ENCODE data around the gene TOP1. TPM values are rescaled to one million over a fixed set of nuclear protein-coding genes. Genes with fewer than 3 reads are reported as not detected.
A peak's percentile ranks its signal among the peaks of the same experiment; 100 is the strongest.

The TOP1 gene
- total RNA-seq (ENCODE audit: low replicate concordance) = 72.5 and 84.6 TPM in 2 replicates
- long read RNA-seq, partial matches to known transcripts = 41 of 44 reads
- long read RNA-seq, other reads (novel, unspliced or antisense) = 2 of 44 reads

- TF ChIP-seq, protein P1, sequence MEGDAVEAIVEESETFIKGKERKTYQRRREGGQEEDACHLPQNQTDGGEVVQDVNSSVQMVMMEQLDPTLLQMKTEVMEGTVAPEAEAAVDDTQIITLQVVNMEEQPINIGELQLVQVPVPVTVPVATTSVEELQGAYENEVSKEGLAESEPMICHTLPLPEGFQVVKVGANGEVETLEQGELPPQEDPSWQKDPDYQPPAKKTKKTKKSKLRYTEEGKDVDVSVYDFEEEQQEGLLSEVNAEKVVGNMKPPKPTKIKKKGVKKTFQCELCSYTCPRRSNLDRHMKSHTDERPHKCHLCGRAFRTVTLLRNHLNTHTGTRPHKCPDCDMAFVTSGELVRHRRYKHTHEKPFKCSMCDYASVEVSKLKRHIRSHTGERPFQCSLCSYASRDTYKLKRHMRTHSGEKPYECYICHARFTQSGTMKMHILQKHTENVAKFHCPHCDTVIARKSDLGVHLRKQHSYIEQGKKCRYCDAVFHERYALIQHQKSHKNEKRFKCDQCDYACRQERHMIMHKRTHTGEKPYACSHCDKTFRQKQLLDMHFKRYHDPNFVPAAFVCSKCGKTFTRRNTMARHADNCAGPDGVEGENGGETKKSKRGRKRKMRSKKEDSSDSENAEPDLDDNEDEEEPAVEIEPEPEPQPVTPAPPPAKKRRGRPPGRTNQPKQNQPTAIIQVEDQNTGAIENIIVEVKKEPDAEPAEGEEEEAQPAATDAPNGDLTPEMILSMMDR (conservative IDR thresholded peaks at IDR 0.05) = no peak
- Mint-ChIP-seq H3K27ac (peak within 1 kb of the TSS; percentile 98), H3K36me3 (peaks cover 10% of the 10 kb centered on the region), H3K4me1 (ENCODE audit: unreplicated experiment) (peaks cover 30% of the 10 kb centered on the region), H3K27me3 (no peaks in the 10 kb centered on the region), H3K4me3 (peak within 1 kb of the TSS; percentile 95), H3K9me3 (no peaks in the 10 kb centered on the region)
- peak; percentile 100 for DNase-seq (ENCODE audit: extremely low spot score, unreplicated experiment)
These were observed at the start of gene TOP1 for GRCh38 chr20:41028359-41029149. TSS of gene TOP1 (plus strand) at chr20:41028822. CDS start at chr20:41029068, 246 bp downstream.

DNA sequence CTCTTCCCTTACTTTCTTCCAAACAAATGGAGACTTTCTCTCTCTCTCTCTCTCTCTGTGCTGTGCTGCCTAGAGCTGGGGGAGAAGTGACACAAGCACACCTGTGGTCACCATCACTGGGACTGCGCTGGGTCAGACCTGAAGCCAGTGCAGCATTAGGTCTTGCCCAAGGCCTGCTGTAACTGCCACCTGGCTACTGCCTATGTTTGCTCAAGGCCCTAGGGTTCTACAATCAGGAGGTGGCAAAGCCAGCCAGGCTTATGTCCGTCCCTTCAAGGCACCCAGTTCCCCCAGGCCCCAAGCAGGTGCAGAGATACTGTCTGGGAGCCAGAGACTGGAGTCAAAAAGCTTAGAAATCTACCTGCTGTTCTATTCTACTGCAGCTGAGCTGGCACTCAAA lies 49.4 kb upstream of the TOP1 start:
- Mint-ChIP-seq H3K4me3 (no peak overlapping the region), H3K4me1 (ENCODE audit: unreplicated experiment) (no peaks in the 10 kb centered on the region), H3K36me3 (peaks cover 11% of the 10 kb centered on the region), H3K27me3 (peaks cover 6% of the 10 kb centered on the region), H3K27ac (no peak overlapping the region), H3K9me3 (peaks cover 10% of the 10 kb centered on the region)
- TF ChIP-seq, protein P1 (conservative IDR thresholded peaks at IDR 0.05) = no peak
- DNase-seq (ENCODE audit: extremely low spot score, unreplicated experiment) = no peak

DNA sequence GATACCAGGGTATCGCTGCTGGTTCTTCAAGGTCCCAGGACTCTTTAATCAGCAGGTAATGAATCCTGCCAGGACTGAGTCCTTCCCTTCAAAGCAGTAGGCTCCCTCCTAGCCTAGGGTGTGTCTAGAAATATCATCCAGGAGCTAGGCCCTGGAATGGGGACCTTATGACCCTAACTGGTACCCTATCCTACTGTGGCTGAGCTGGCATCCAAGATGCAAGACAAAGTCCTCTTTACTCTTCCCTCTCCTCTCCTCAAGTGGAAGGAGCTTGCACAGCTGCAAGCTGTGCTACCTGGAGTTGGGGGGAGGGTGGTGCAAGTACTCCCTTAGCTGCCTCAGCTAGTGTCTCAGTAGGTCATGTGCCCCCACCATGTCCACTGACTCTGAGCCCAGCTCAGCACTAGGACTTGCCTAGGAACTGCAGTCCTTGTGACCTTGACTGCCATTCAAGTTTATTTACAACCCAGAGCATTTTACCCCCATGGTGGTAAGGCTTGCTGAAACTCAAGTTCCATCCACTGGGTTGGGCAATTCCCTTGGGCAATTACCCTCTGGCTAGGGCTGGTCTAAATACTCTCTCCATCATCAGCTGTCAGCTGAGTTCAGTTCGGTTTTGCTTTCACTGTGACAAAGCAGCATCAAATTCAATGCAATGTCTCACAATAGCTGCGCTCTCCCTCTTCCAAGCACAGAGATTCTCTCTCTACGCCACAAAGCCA lies 48.4 kb upstream of the TOP1 start:
- Mint-ChIP-seq H3K27ac (peak overlapping the region; percentile 27), H3K36me3 (peaks cover 11% of the 10 kb centered on the region), H3K9me3 (peaks cover 10% of the 10 kb centered on the region), H3K4me3 (no peak overlapping the region), H3K27me3 (no peaks in the 10 kb centered on the region), H3K4me1 (ENCODE audit: unreplicated experiment) (no peaks in the 10 kb centered on the region)
- DNase-seq (ENCODE audit: extremely low spot score, unreplicated experiment) = peak; percentile 36
- TF ChIP-seq, protein P1 (conservative IDR thresholded peaks at IDR 0.05) = no peak

DNA sequence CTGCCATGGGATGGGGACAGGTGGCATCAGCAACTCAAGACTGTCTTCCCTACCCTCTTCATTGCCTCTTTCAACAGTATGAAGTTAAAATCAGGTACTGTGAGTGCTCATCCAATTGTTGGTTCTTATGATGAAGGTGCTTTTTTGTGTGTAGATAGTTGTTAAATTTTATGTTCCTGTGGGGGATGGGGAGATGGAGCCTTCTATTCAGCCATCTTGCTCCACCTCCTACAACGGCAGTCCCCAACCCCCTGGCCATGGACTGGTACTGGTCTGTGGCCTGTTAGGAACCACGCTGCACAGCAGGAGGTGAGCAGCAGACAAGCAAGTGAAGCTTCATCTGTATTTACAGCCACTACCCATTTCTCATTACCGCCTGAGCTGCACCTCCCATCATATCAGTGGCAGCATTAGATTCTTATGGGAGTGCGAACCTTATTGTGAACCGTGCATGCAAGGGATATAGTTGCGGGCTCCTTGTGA lies 47.8 kb upstream of the TOP1 start:
- peaks cover 10% of the 10 kb centered on the region for H3K9me3 Mint-ChIP-seq
- DNase-seq (ENCODE audit: extremely low spot score, unreplicated experiment) = peak; percentile 37
- H3K27ac Mint-ChIP-seq = peak overlapping the region; percentile 27
- no peak overlapping the region for H3K4me3 Mint-ChIP-seq
- H3K4me1 Mint-ChIP-seq (ENCODE audit: unreplicated experiment) = no peaks in the 10 kb centered on the region
- peaks cover 11% of the 10 kb centered on the region for H3K36me3 Mint-ChIP-seq
- TF ChIP-seq, protein P1 (conservative IDR thresholded peaks at IDR 0.05) = no peak
- no peaks in the 10 kb centered on the region for H3K27me3 Mint-ChIP-seq

- TF ChIP-seq, protein P1 (conservative IDR thresholded peaks at IDR 0.05) = no peak
- H3K27me3 Mint-ChIP-seq = no peaks in the 10 kb centered on the region
- H3K36me3 Mint-ChIP-seq = peaks cover 9% of the 10 kb centered on the region
- H3K4me3 Mint-ChIP-seq = no peak overlapping the region
- peaks cover 5% of the 10 kb centered on the region for H3K9me3 Mint-ChIP-seq
- no peak for DNase-seq (ENCODE audit: extremely low spot score, unreplicated experiment)
- no peaks in the 10 kb centered on the region for H3K4me1 Mint-ChIP-seq (ENCODE audit: unreplicated experiment)
- no peak overlapping the region for H3K27ac Mint-ChIP-seq
These were observed 46.0 kb upstream of the TOP1 start for GRCh38 chr20:40982415-40983145.

Measured in type B pancreatic cell (in vitro differentiated cells).